HS-5 (cell line): Measurements from ENCODE around the gene SUCLG1.
"Not testable (repeated sequence)": the region's sequence is repeated elsewhere in the genome, so short reads cannot be mapped to it uniquely, and the experiment has no call there.

Experiments
- DNase-seq: peaks from one replicate; pipeline ENCODE4 v3.0.0-alpha.2; 2012; ENCODE audit warnings: low read depth

SUCLG1 gene

GRCh38 chr2:84421197-84421596 is 37.9 kb downstream of the SUCLG1 start:
- no peak for DNase-seq

- no peak for DNase-seq
Observed at GRCh38 chr2:84417453-84418145, 41.5 kb downstream of the SUCLG1 start.

- DNase-seq, result no peak
Observed at GRCh38 chr2:84409531-84409930, 49.5 kb downstream of the SUCLG1 start.

GRCh38 chr2:84402111-84402510 is 57.0 kb downstream of the SUCLG1 start:
- DNase-seq, result not testable (repeated sequence)

GRCh38 chr2:84399839-84400238 is 59.2 kb downstream of the SUCLG1 start:
- not testable (repeated sequence) for DNase-seq

- DNase-seq, result peak; percentile 25
Observed at GRCh38 chr2:84395820-84396219, 63.3 kb downstream of the SUCLG1 start.

GRCh38 chr2:84394628-84395027 is 64.5 kb downstream of the SUCLG1 start:
- no peak for DNase-seq

GRCh38 chr2:84393829-84394228 is 65.3 kb downstream of the SUCLG1 start:
- no peak for DNase-seq

GRCh38 chr2:84389794-84390193 is 69.3 kb downstream of the SUCLG1 start:
- DNase-seq, result no peak

- no peak for DNase-seq
Observed at GRCh38 chr2:84388921-84389490, 70.1 kb downstream of the SUCLG1 start.

GRCh38 chr2:84388133-84388532 is 70.9 kb downstream of the SUCLG1 start:
- DNase-seq, result no peak

GRCh38 chr2:84386336-84387040 is 72.6 kb downstream of the SUCLG1 start:
- no peak for DNase-seq

GRCh38 chr2:84383271-84383670 is 75.8 kb downstream of the SUCLG1 start:
- no peak for DNase-seq

- no peak for DNase-seq
Observed at GRCh38 chr2:84380875-84381274, 78.2 kb downstream of the SUCLG1 start.

GRCh38 chr2:84378960-84379359 is 80.1 kb downstream of the SUCLG1 start:
- DNase-seq, result no peak

GRCh38 chr2:84375020-84375419 is 84.1 kb downstream of the SUCLG1 start:
- no peak for DNase-seq

GRCh38 chr2:84373866-84374265 is 85.2 kb downstream of the SUCLG1 start:
- no peak for DNase-seq
